Sigmoid colon (tissue), 4 donors: Measurements from ENCODE around the gene HUS1.

Experiments used
- EP300 ChIP-seq, 4 donors: sonication (generic); formaldehyde crosslinking; IDR thresholded peaks; one replicate each; pipeline ENCODE4 v1.6.1; 2017; ENCODE audit warnings: antibody characterized with exemption in 4 of 4
- POLR2A ChIP-seq, 2 donors: fragments of 450-650 bp; IDR thresholded peaks; one replicate each; pipeline ENCODE4 v1.6.1; 2016; ENCODE audit warnings: antibody characterized with exemption in 2 of 2, mild to moderate bottlenecking in 2 of 2, moderate library complexity in 2 of 2
- POLR2AphosphoS5 ChIP-seq, 4 donors: sonication (generic); formaldehyde crosslinking; IDR thresholded peaks; one replicate each; pipeline ENCODE4 v1.6.1; 2017; ENCODE audit warnings: antibody characterized with exemption in 4 of 4
- TF ChIP-seq, protein P1 (sequence below), 4 experiments: fragments of 450-650 bp in 3 of 4; fragments of 200-600 bp in 1 of 4; IDR thresholded peaks; one replicate each; pipeline ENCODE4 v1.5.1; 2016 to 2019; ENCODE audit warnings: antibody characterized with exemption in 4 of 4, mild to moderate bottlenecking in 3 of 4, moderate library complexity in 2 of 4

DNA sequence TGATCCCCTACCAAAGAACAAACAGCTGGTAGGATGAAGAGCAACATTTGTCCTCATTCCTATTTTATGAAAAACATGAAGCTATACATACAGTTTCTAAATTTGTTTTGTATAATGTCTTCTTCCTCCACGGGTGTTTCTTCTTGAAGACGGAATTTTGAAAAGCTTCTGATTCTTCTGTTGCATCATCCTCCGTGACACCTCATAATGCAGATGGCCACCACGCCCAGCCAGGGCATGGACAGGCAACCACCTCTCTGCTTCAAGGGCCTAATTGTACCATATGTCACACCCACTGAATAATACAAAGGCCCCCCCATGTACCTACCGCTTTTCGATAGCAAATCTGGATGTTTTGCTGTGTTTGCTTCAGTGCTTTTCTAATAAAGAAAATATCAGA is 49.5 kb upstream of the HUS1 start, which contains the start of gene SUN3:
- TF ChIP-seq, protein P1, sequence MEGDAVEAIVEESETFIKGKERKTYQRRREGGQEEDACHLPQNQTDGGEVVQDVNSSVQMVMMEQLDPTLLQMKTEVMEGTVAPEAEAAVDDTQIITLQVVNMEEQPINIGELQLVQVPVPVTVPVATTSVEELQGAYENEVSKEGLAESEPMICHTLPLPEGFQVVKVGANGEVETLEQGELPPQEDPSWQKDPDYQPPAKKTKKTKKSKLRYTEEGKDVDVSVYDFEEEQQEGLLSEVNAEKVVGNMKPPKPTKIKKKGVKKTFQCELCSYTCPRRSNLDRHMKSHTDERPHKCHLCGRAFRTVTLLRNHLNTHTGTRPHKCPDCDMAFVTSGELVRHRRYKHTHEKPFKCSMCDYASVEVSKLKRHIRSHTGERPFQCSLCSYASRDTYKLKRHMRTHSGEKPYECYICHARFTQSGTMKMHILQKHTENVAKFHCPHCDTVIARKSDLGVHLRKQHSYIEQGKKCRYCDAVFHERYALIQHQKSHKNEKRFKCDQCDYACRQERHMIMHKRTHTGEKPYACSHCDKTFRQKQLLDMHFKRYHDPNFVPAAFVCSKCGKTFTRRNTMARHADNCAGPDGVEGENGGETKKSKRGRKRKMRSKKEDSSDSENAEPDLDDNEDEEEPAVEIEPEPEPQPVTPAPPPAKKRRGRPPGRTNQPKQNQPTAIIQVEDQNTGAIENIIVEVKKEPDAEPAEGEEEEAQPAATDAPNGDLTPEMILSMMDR (IDR thresholded peaks at IDR 0.05), result no peak
- no peak for TF ChIP-seq EP300 (IDR thresholded peaks at IDR 0.05)
- no peak for TF ChIP-seq POLR2A (IDR thresholded peaks at IDR 0.05)
- TF ChIP-seq POLR2AphosphoS5 (IDR thresholded peaks at IDR 0.05), result no peak
